GM10248 (cell line): ENCODE data around the gene FKTN.
"Not testable (repeated sequence)": the region's sequence is repeated elsewhere in the genome, so short reads cannot be mapped to it uniquely, and the experiment has no call there.

Experiments
- CTCF ChIA-PET: fragments of 300-600 bp; sonication (Branson Sonifier 250); formaldehyde crosslinking; extraction: SDS; loops from one replicate; lab custom pipeline; 2021; ENCODE audit warnings: antibody characterized with exemption; lab: Yijun Ruan, JAX
- POLR2A ChIA-PET: fragments of 350-650 bp; sonication (Branson Sonifier 250); formaldehyde crosslinking; extraction: SDS; loops from one replicate; lab custom pipeline; 2020; ENCODE audit warnings: antibody characterized with exemption; lab: Yijun Ruan, JAX
- DNase-seq: peaks from one replicate; pipeline ENCODE4 v3.0.0; 2012; ENCODE audit errors: extremely low spot score
- TF ChIP-seq, protein P1 (sequence below): IDR thresholded peaks from 2 replicates; pipeline ENCODE4 v1.5.1; 2012; ENCODE audit warnings: mild to moderate bottlenecking, low read depth; ENCODE audit errors: extremely low read depth, missing control alignments, control extremely low read depth

Gene FKTN

DNA sequence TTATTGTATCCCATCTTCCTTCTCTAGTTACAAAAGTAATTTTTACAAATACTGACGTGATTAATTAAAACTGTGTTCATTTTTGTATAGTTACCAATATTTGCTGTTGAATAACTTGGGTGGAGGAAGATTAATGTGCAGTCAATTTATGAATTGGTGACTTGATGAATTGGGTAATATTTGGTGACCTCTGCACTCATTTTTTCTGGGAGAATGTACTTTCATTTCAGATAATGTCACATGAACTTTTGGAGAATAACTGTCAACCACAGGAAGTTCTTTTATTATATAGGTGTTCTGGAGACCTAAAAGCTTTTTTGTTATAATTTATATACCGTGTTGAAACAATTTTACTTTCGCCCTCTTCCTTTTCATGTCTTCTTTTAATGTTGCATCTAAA, 26.4 kb upstream of the FKTN start:
- CTCF ChIA-PET = interaction anchor here (1.3 to 1.7 kb wide), 2 partner anchors 16 to 21 kb away, joined by 4 read pairs; no protein-coding TSS in a partner anchor
- DNase-seq = no peak
- TF ChIP-seq, protein P1, sequence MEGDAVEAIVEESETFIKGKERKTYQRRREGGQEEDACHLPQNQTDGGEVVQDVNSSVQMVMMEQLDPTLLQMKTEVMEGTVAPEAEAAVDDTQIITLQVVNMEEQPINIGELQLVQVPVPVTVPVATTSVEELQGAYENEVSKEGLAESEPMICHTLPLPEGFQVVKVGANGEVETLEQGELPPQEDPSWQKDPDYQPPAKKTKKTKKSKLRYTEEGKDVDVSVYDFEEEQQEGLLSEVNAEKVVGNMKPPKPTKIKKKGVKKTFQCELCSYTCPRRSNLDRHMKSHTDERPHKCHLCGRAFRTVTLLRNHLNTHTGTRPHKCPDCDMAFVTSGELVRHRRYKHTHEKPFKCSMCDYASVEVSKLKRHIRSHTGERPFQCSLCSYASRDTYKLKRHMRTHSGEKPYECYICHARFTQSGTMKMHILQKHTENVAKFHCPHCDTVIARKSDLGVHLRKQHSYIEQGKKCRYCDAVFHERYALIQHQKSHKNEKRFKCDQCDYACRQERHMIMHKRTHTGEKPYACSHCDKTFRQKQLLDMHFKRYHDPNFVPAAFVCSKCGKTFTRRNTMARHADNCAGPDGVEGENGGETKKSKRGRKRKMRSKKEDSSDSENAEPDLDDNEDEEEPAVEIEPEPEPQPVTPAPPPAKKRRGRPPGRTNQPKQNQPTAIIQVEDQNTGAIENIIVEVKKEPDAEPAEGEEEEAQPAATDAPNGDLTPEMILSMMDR = no peak
- POLR2A ChIA-PET = no interaction called here

DNA sequence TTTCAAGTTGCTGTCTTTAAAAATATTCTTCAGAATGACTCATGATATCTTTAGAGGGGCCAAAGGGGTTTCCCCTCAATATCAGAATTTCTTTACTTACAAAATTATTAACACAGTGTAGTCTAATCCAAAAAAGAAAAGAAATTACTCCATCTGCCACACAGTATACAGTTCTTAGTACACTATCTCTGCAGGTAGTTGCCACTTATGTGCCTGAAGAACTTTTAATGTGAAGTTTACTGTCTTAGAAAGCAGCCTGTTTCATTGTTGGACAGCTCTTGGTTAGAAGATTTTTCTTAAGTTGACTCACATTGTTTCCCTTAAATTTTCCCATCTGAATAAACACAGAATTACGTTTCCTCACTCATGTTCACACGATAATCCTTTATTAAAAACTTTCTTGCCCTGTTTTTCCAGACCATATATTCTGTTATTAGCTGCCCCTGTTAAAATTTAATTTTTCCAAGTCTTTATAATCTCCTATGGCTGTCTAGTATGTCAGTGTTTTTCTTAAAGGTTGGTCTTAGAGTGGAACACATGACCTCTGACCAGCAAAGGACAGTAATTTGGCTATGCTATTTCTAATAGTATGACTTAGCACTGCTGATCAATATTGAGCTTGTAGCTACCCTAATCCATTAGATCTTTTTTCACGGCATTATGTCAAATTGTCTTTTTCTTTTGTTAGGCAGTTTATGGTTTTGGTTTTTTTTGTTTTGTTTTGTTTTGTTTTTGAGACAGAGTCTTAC, 21.8 kb upstream of the FKTN start:
- no peak for DNase-seq
- ChIA-PET POLR2A (no interaction called here), CTCF (interaction anchor here (1.1 to 1.4 kb wide), 2 partner anchors 28 to 75 kb away, joined by 3 to 4 read pairs; no protein-coding TSS in a partner anchor)
- TF ChIP-seq, protein P1 = no peak

DNA sequence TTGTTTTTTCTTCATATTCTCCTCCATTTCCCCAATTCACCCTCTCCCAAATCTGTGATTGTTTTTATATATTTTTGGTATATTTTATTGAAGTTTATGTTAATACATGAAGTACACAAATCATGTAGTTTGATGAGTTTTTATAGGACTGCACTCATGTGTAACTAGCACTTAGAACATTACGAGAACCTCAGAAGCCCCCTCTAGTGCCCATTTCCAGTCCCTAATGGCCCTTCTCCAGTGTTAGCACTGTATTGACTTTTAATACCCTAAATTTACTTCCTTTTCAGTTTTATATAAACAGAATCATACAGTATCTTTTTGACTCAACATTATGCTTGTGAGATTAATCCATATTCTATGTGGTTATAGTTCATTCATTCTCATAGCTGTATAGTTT, 18.5 kb upstream of the FKTN start:
- TF ChIP-seq, protein P1 = no peak
- CTCF ChIA-PET = no interaction called here
- POLR2A ChIA-PET = no interaction called here
- DNase-seq = no peak

DNA sequence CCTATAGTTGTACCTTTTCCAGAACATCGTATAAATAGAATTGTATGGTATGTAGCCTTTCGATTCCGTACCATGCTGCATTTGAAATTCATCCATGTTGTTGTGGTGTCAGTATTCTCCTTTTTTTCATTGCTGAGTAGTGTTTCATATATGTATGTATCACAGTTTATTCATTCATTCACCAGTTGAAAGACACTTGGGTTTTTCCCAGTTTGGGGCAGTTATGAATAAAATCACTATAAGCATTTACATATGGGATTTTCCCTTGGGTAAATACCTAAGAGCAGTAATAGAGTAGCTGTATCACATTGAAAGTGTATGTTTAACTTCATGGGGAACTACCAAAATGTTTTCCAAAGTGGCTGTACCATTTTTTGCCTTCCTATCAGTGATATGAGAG, 16.1 kb upstream of the FKTN start:
- TF ChIP-seq, protein P1 = no peak
- CTCF ChIA-PET = interaction anchor here (1.0 kb wide), 1 partner anchor 9 kb away, joined by 3 read pairs; no protein-coding TSS in a partner anchor
- POLR2A ChIA-PET = no interaction called here
- DNase-seq = no peak

DNA sequence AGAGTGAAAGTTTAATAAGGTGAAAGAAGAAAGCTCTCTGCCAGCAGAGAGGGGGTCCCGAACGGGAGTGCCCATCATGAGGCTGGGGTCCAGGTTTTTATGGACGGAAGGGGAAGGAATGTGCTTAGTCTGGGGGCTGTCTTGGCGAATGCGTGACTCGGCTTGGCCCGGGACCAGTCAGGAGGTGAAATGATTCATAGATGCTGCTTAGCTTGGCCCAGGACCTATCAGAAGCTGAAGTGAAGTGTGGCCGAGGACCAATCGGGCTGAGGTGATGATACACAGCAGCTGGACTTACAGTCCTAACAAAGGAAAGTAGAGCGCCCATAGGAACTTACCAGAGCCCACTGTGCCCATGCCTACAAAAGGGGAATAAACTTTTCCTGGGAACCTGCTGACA, 3.9 kb upstream of the FKTN start:
- DNase-seq = no peak
- CTCF ChIA-PET = interaction anchor here (1.3 kb wide), 2 partner anchors 67 to 105 kb away, joined by 3 read pairs; no protein-coding TSS in a partner anchor
- TF ChIP-seq, protein P1 = no peak
- POLR2A ChIA-PET = no interaction called here

DNA sequence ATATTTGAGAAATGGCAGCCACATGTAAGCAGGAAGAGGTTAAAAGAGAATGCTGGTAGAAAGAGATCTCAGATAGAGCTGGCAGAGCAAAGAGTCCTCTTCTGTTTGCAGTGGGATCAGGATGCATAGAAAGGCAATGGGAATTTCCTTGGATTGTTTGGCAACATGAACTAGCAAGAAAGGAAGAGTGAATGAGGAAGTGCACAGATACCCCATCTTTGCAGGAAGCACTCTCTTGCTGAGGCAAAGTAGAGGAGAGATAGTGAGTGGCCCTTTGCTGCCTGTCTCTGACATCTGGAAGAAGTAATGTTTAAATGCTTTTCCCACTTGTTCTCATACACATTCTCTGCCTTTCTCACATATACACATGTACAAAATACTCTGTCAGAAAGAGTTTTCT, 14.5 kb downstream of the FKTN start:
- TF ChIP-seq, protein P1 = no peak
- CTCF ChIA-PET = no interaction called here
- POLR2A ChIA-PET = no interaction called here
- no peak for DNase-seq

DNA sequence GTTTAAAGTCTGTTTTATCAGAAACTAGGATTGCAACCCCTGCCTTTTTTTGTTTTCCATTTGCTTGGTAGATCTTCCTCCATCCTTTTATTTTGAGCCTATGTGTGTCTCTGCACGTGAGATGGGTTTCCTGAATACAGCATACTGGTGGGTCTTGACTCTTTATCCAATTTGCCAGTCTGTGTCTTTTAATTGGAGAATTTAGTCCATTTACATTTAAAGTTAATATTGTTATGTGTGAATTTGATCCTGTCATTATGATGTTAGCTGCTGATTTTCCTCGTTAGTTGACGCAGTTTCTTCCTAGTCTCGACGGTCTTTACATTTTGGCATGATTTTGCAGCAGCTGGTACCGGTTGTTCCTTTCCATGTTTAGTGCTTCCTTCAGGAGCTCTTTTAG, 22.0 kb downstream of the FKTN start:
- CTCF ChIA-PET, POLR2A ChIA-PET, DNase-seq: not testable (repeated sequence)

DNA sequence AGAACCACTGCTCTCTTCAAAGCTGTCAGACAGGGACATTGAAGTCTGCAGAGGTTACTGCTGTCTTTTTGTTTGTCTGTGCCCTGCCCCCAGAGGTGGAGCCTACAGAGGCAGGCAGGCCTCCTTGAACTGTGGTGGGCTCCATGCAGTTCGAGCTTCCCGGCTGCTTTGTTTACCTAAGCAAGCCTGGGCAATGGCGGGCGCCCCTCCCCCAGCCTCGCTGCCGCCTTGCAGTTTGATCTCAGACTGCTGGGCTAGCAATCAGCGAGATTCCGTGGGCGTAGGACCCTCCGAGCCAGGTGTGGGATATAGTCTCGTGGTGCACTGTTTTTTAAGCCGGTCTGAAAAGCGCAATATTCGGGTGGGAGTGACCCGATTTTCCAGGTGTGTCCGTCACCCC, 23.6 kb downstream of the FKTN start:
- POLR2A ChIA-PET, DNase-seq, CTCF ChIA-PET: not testable (repeated sequence)
